Fibroblast of upper back skin (primary cell): Measurements from ENCODE around the gene EFCAB7.

Experiments
- DNase-seq: peaks from one replicate; pipeline ENCODE4 v3.0.0-alpha.2; 2013

EFCAB7 gene

GRCh38 chr1:63522891-63523728, at the start of gene EFCAB7, which contains the start of gene ITGB3BP:
TSS of gene EFCAB7 (plus strand) at chr1:63523525. CDS start at chr1:63525573, 2,048 bp downstream.
TSS of gene ITGB3BP (minus strand) at chr1:63523225. CDS start at chr1:63523133, 92 bp downstream.
- DNase-seq = peak; percentile 96

- peak; percentile 5 for DNase-seq
Observed at GRCh38 chr1:63475761-63476160, 47.6 kb upstream of the EFCAB7 start.

- no peak for DNase-seq
Observed at GRCh38 chr1:63480057-63480456, 43.3 kb upstream of the EFCAB7 start.

GRCh38 chr1:63486629-63487028, 36.7 kb upstream of the EFCAB7 start:
- DNase-seq = no peak

GRCh38 chr1:63487336-63488065, 35.8 kb upstream of the EFCAB7 start:
- DNase-seq = peak; percentile 1

- no peak for DNase-seq
Observed at GRCh38 chr1:63497577-63497976, 25.7 kb upstream of the EFCAB7 start.

- no peak for DNase-seq
Observed at GRCh38 chr1:63498106-63498505, 25.2 kb upstream of the EFCAB7 start.

GRCh38 chr1:63501256-63501655, 22.1 kb upstream of the EFCAB7 start:
- DNase-seq = no peak

GRCh38 chr1:63506782-63507181, 16.5 kb upstream of the EFCAB7 start:
- DNase-seq = no peak

GRCh38 chr1:63509718-63510117, 13.6 kb upstream of the EFCAB7 start:
- no peak for DNase-seq

GRCh38 chr1:63512584-63512983, 10.7 kb upstream of the EFCAB7 start:
- no peak for DNase-seq

- DNase-seq = no peak
Observed at GRCh38 chr1:63516629-63517028, 6.7 kb upstream of the EFCAB7 start.

GRCh38 chr1:63523738-63524137, 413 bp downstream of the EFCAB7 start:
- DNase-seq = no peak

- no peak for DNase-seq
Observed at GRCh38 chr1:63524201-63524600, 876 bp downstream of the EFCAB7 start.

- no peak for DNase-seq
Observed at GRCh38 chr1:63532727-63533126, 9.4 kb downstream of the EFCAB7 start.

- DNase-seq = no peak
Observed at GRCh38 chr1:63533931-63534330, 10.6 kb downstream of the EFCAB7 start.

- no peak for DNase-seq
Observed at GRCh38 chr1:63534406-63534805, 11.1 kb downstream of the EFCAB7 start.

GRCh38 chr1:63537006-63537405, 13.7 kb downstream of the EFCAB7 start:
- DNase-seq = no peak

- no peak for DNase-seq
Observed at GRCh38 chr1:63537940-63538339, 14.6 kb downstream of the EFCAB7 start.

GRCh38 chr1:63545780-63546179, 22.5 kb downstream of the EFCAB7 start:
- DNase-seq = peak; percentile 25

GRCh38 chr1:63547621-63548294, 24.4 kb downstream of the EFCAB7 start:
- DNase-seq = peak; percentile 63

GRCh38 chr1:63548303-63548702, 25.0 kb downstream of the EFCAB7 start:
- no peak for DNase-seq

- no peak for DNase-seq
Observed at GRCh38 chr1:63548877-63549276, 25.6 kb downstream of the EFCAB7 start.
